HAP-1 (cell line): ENCODE measurements around the gene TRIM39.

Experiments used
- DNase-seq, 2 experiments: peaks; one replicate each; pipeline ENCODE4 v3.0.0-alpha.2; 2016 to 2020; ENCODE audit warnings: low spot score in 2 of 2
- H3K27me3 ChIP-seq: fragments of 250-450 bp; sonication (Bioruptor Pico); 2 replicates; pipeline ENCODE4 v1.5.1; 2020; ENCODE audit warnings: low read depth, mild to moderate bottlenecking, moderate library complexity
- H3K36me3 ChIP-seq: fragments of 250-450 bp; sonication (Bioruptor Pico); replicated peaks from 2 replicates; pipeline ENCODE4 v1.5.1; 2020; ENCODE audit warnings: mild to moderate bottlenecking
- H3K4me1 ChIP-seq: fragments of 250-450 bp; sonication (Bioruptor Pico); 2 replicates; pipeline ENCODE4 v1.5.1; 2020; ENCODE audit warnings: mild to moderate bottlenecking
- H3K4me3 ChIP-seq: fragments of 250-450 bp; sonication (Bioruptor Pico); 2 replicates; pipeline ENCODE4 v1.5.1; 2020; ENCODE audit warnings: mild to moderate bottlenecking, moderate library complexity
- H3K9me3 ChIP-seq: fragments of 250-450 bp; sonication (Bioruptor Pico); 2 replicates; pipeline ENCODE4 v1.5.1; 2020; ENCODE audit warnings: mild to moderate bottlenecking, moderate library complexity
- in situ Hi-C: fragments of 300-500 bp; cut with MboI; formaldehyde crosslinking; loops from 3 replicates; pipeline ENCODE4 v1.14.3; 2020; ENCODE audit warnings: low sequenced_read_pairs, inconsistent platforms, mixed read lengths

The TRIM39 gene

GRCh38 chr6:30319146-30319835, 7.4 kb upstream of the TRIM39 start:
- peaks cover 30% of the 10 kb centered on the region for H3K4me1 ChIP-seq
- peak; percentile 45 to 80 for DNase-seq
- no peaks in the 10 kb centered on the region for H3K9me3 ChIP-seq
- H3K27me3 ChIP-seq, result no peaks in the 10 kb centered on the region
- peaks cover 25% of the 10 kb centered on the region for H3K36me3 ChIP-seq
- no peak overlapping the region for H3K4me3 ChIP-seq
- in situ Hi-C loops, result loop anchor here (10.0 kb wide), 1 partner anchor 104 kb away; the partner anchor contains the start of gene TRIM26

GRCh38 chr6:30321692-30322388, 4.9 kb upstream of the TRIM39 start:
- DNase-seq, result no peak
- no peaks in the 10 kb centered on the region for H3K9me3 ChIP-seq
- H3K27me3 ChIP-seq, result no peaks in the 10 kb centered on the region
- H3K4me1 ChIP-seq, result peaks cover 33% of the 10 kb centered on the region
- peaks cover 16% of the 10 kb centered on the region for H3K36me3 ChIP-seq
- H3K4me3 ChIP-seq, result no peak overlapping the region
- in situ Hi-C loops, result no loop called here

- Histone ChIP-seq H3K27me3 (no peaks in the 10 kb centered on the region), H3K9me3 (no peaks in the 10 kb centered on the region), H3K4me3 (no peak overlapping the region), H3K36me3 (peaks cover 9% of the 10 kb centered on the region), H3K4me1 (peaks cover 36% of the 10 kb centered on the region)
- in situ Hi-C loops, result no loop called here
- DNase-seq, result no peak
Measured at GRCh38 chr6:30322527-30323501, 3.9 kb upstream of the TRIM39 start.

- no peak overlapping the region for H3K4me3 ChIP-seq
- no peak for DNase-seq
- H3K27me3 ChIP-seq, result no peaks in the 10 kb centered on the region
- in situ Hi-C loops, result no loop called here
- peaks cover 36% of the 10 kb centered on the region for H3K4me1 ChIP-seq
- H3K36me3 ChIP-seq, result peaks cover 4% of the 10 kb centered on the region
- H3K9me3 ChIP-seq, result no peaks in the 10 kb centered on the region
Measured at GRCh38 chr6:30323806-30324205, 2.9 kb upstream of the TRIM39 start.

- DNase-seq, result peak; percentile 83 to 90
- Histone ChIP-seq H3K9me3 (no peaks in the 10 kb centered on the region), H3K36me3 (peaks cover 6% of the 10 kb centered on the region), H3K27me3 (no peaks in the 10 kb centered on the region), H3K4me1 (peaks cover 26% of the 10 kb centered on the region), H3K4me3 (peak overlapping the region; percentile 94)
- in situ Hi-C loops, result no loop called here
Measured at GRCh38 chr6:30325150-30325872, 1.4 kb upstream of the TRIM39 start.

- no peaks in the 10 kb centered on the region for H3K27me3 ChIP-seq
- peaks cover 26% of the 10 kb centered on the region for H3K4me1 ChIP-seq
- peak; percentile 74 to 89 for DNase-seq
- H3K4me3 ChIP-seq, result peak overlapping the region; percentile 94
- peaks cover 10% of the 10 kb centered on the region for H3K36me3 ChIP-seq
- in situ Hi-C loops, result no loop called here
- H3K9me3 ChIP-seq, result no peaks in the 10 kb centered on the region
Measured at GRCh38 chr6:30325873-30326525, 728 bp upstream of the TRIM39 start.

- in situ Hi-C loops, result no loop called here
Measured at GRCh38 chr6:30327232-30327746, 562 bp downstream of the TRIM39 start.

GRCh38 chr6:30328397-30328796, 1.7 kb downstream of the TRIM39 start:
- Histone ChIP-seq H3K27me3 (no peaks in the 10 kb centered on the region), H3K36me3 (peaks cover 18% of the 10 kb centered on the region), H3K4me1 (peaks cover 14% of the 10 kb centered on the region), H3K9me3 (no peaks in the 10 kb centered on the region), H3K4me3 (no peak overlapping the region)
- in situ Hi-C loops, result no loop called here
- no peak for DNase-seq

More at GRCh38 chr6:30327232-30327746, 562 bp downstream of the TRIM39 start:
- Histone ChIP-seq H3K27me3 (no peaks in the 10 kb centered on the region), H3K4me1 (peaks cover 15% of the 10 kb centered on the region), H3K9me3 (no peaks in the 10 kb centered on the region), H3K4me3 (peak overlapping the region; percentile 94), H3K36me3 (peaks cover 18% of the 10 kb centered on the region)
- no peak for DNase-seq

- H3K36me3 ChIP-seq, result peaks cover 23% of the 10 kb centered on the region
Measured at GRCh38 chr6:30329331-30329730, 2.6 kb downstream of the TRIM39 start.

GRCh38 chr6:30331981-30332380, 5.3 kb downstream of the TRIM39 start:
- DNase-seq, result no peak
- Histone ChIP-seq H3K27me3 (no peaks in the 10 kb centered on the region), H3K36me3 (peaks cover 40% of the 10 kb centered on the region), H3K9me3 (no peaks in the 10 kb centered on the region), H3K4me3 (no peak overlapping the region), H3K4me1 (peaks cover 3% of the 10 kb centered on the region; the same call in 1 of the 2 replicates)
- in situ Hi-C loops, result no loop called here

More at GRCh38 chr6:30329331-30329730, 2.6 kb downstream of the TRIM39 start:
- no peaks in the 10 kb centered on the region for H3K27me3 ChIP-seq
- no peak for DNase-seq
- in situ Hi-C loops, result no loop called here
- H3K4me3 ChIP-seq, result no peak overlapping the region
- H3K4me1 ChIP-seq, result peaks cover 6% of the 10 kb centered on the region
- H3K9me3 ChIP-seq, result no peaks in the 10 kb centered on the region

- H3K9me3 ChIP-seq, result no peaks in the 10 kb centered on the region
- H3K4me3 ChIP-seq, result no peak overlapping the region
- H3K4me1 ChIP-seq, result no peaks in the 10 kb centered on the region
- in situ Hi-C loops, result no loop called here
- DNase-seq, result no peak
- H3K36me3 ChIP-seq, result peaks cover 50% of the 10 kb centered on the region
- no peaks in the 10 kb centered on the region for H3K27me3 ChIP-seq
Measured at GRCh38 chr6:30334075-30334783, 7.5 kb downstream of the TRIM39 start.

- no peak for DNase-seq
- H3K4me1 ChIP-seq, result no peaks in the 10 kb centered on the region
- peaks cover 41% of the 10 kb centered on the region for H3K36me3 ChIP-seq
- H3K4me3 ChIP-seq, result no peak overlapping the region
- no peaks in the 10 kb centered on the region for H3K27me3 ChIP-seq
- H3K9me3 ChIP-seq, result no peaks in the 10 kb centered on the region
- in situ Hi-C loops, result no loop called here
Measured at GRCh38 chr6:30340589-30341054, 13.9 kb downstream of the TRIM39 start.
